ENCODE measurements around the gene ZBTB46. TPM values are rescaled to one million over a fixed set of nuclear protein-coding genes. Genes with fewer than 3 reads are reported as not detected.

ZBTB46 gene
- total RNA-seq, 1 experiment from 2014 or later: 27.1 TPM

- H3K18ac ChIP-seq (ENCODE audit: insufficient read length, low read depth, low read length): no peak overlapping the region
These were observed 46.8 kb upstream of the ZBTB46 start for GRCh38 chr20:63877755-63878470.

More at GRCh38 chr20:63877755-63878470, 46.8 kb upstream of the ZBTB46 start:
- H4K8ac ChIP-seq (replicated peaks; ENCODE audit: insufficient read length, low read depth, low read length): no peak overlapping the region
- H3K4ac ChIP-seq (ENCODE audit: low read depth, low read length): no peak overlapping the region
- no peak overlapping the region for H4K5ac ChIP-seq (ENCODE audit: insufficient read length, low read depth, low read length)
- H2BK20ac ChIP-seq (ENCODE audit: low read depth, low read length, poor library complexity, severe bottlenecking): no peak overlapping the region
- no peak for TF ChIP-seq CTCF (conservative IDR thresholded peaks at IDR 0.05)
- H3K9me3 Mint-ChIP-seq: no peaks in the 10 kb centered on the region
- no peak overlapping the region for H3K27ac ChIP-seq (ENCODE audit: insufficient read length, low read depth, low read length)
- no peak overlapping the region for H2BK5ac ChIP-seq (ENCODE audit: insufficient read length, low read length)
- no peak overlapping the region for H3K9ac ChIP-seq (ENCODE audit: extremely low read depth, insufficient read length, low read length)
- H2AK5ac ChIP-seq (ENCODE audit: insufficient read length, low read length): no peak overlapping the region
- no peak overlapping the region for H4K91ac ChIP-seq (ENCODE audit: insufficient read length, low read depth, low read length)
- H3K27ac Mint-ChIP-seq: no peak overlapping the region
- H3K27me3 Mint-ChIP-seq (ENCODE audit: low read depth): no peaks in the 10 kb centered on the region
- H3K14ac ChIP-seq (ENCODE audit: insufficient read depth, low read length): no peak overlapping the region
- H3K9me3 ChIP-seq (ENCODE audit: control insufficient read depth, low read depth, low read length): no peaks in the 10 kb centered on the region
- H2BK120ac ChIP-seq (ENCODE audit: low read depth, low read length, poor library complexity, severe bottlenecking): no peak overlapping the region
- H3K23me2 ChIP-seq (ENCODE audit: insufficient read length, low read depth, low read length, poor library complexity, severe bottlenecking): no peaks in the 10 kb centered on the region
- no peak overlapping the region for H3T11ph ChIP-seq (ENCODE audit: low read length)
- H3K4me3 Mint-ChIP-seq: no peak overlapping the region
- no peaks in the 10 kb centered on the region for H4K20me1 ChIP-seq (ENCODE audit: control insufficient read depth, insufficient read depth, insufficient read length)
- no peak overlapping the region for H2BK12ac ChIP-seq (ENCODE audit: insufficient read length, low read depth, low read length)
- H2BK15ac ChIP-seq (ENCODE audit: low read depth, low read length): no peak overlapping the region
- H2AFZ ChIP-seq (ENCODE audit: low read length): no peak overlapping the region
- peaks cover 4% of the 10 kb centered on the region for H3K79me1 ChIP-seq (ENCODE audit: insufficient read depth, low read depth, low read length, poor library complexity, severe bottlenecking)
- no peaks in the 10 kb centered on the region for H3K4me1 Mint-ChIP-seq
- H3K4me1 ChIP-seq (ENCODE audit: insufficient read depth, low read length): no peaks in the 10 kb centered on the region
- H3K56ac ChIP-seq (ENCODE audit: insufficient read length, low read depth, low read length): no peak overlapping the region
- peaks cover 28 to 64% (median 60%) of the 10 kb centered on the region in 3 experiments; a peak in 6 of 7 replicates for H3K36me3 Mint-ChIP-seq (ENCODE audit: insufficient read depth in 1 of 3, low read depth in 3 of 3)
- no peaks in the 10 kb centered on the region for H3K27me3 ChIP-seq (ENCODE audit: insufficient read depth, low read length)
- H3K79me2 ChIP-seq (ENCODE audit: insufficient read depth, low read length): no peaks in the 10 kb centered on the region
- no peak overlapping the region for H3K23ac ChIP-seq (ENCODE audit: insufficient read length, low read depth, low read length)
- no peak for DNase-seq
- no CpG with 5 or more reads among the region's 32 CpGs for WGBS (ENCODE audit: extremely low coverage, insufficient read length, low lambda C conversion rate)
- H3K4me2 ChIP-seq (ENCODE audit: insufficient read depth, insufficient read length, low read length): no peak overlapping the region
